Upper lobe of right lung (tissue), 1 donor: Measurements from ENCODE around the gene MTG2. TPM values are rescaled to one million over a fixed set of nuclear protein-coding genes. Genes with fewer than 3 reads are reported as not detected.

ENCODE experiments used
- ATAC-seq: fragments of 200-7000 bp; cut with Tn5 transposase; one replicate; pipeline ENCODE4 v1.9.1; 2020; ENCODE audit warnings: mild to moderate bottlenecking, moderate library complexity
- DNase-seq: peaks from one replicate; pipeline ENCODE4 v3.0.0-alpha.2; 2020
- H3K27ac ChIP-seq: fragments of 200-600 bp; one replicate; pipeline ENCODE4 v1.8.0; 2022
- H3K27me3 ChIP-seq: fragments of 200-600 bp; one replicate; pipeline ENCODE4 v1.8.0; 2022; ENCODE audit warnings: mild to moderate bottlenecking
- H3K36me3 ChIP-seq: fragments of 200-600 bp; one replicate; pipeline ENCODE4 v1.8.0; 2022
- H3K4me1 ChIP-seq: fragments of 200-600 bp; one replicate; pipeline ENCODE4 v1.8.0; 2022
- H3K4me3 ChIP-seq: fragments of 200-600 bp; one replicate; pipeline ENCODE4 v1.8.0; 2022; ENCODE audit warnings: mild to moderate bottlenecking
- H3K9me3 ChIP-seq: fragments of 200-600 bp; one replicate; pipeline ENCODE4 v1.8.0; 2022
- intact Hi-C: fragments of 100-400 bp; cut with DNase I; formaldehyde crosslinking; loops from one replicate; pipeline ENCODE4 v1.11.0; 2022
- total RNA-seq: library from RNA; stranded (reverse); fragmentation: NEBNext Ultra II Directional; extraction: Animal tissue kit (Norgen Biotek cat#: 25700); gene quantifications from one replicate; pipeline ENCODE4 v1.2.1, GENCODE V29; 2021
- TF ChIP-seq, protein P1 (sequence below): fragments of 200-600 bp; IDR thresholded peaks from one replicate; pipeline ENCODE4 v1.8.0; 2022; ENCODE audit warnings: antibody characterized with exemption
- donor health status: DM: no; HTN: yes; CAD: no; lungs with severe emphysema.

The MTG2 gene
- total RNA-seq, 1 donor from 2014 or later: 26.5 TPM

DNA sequence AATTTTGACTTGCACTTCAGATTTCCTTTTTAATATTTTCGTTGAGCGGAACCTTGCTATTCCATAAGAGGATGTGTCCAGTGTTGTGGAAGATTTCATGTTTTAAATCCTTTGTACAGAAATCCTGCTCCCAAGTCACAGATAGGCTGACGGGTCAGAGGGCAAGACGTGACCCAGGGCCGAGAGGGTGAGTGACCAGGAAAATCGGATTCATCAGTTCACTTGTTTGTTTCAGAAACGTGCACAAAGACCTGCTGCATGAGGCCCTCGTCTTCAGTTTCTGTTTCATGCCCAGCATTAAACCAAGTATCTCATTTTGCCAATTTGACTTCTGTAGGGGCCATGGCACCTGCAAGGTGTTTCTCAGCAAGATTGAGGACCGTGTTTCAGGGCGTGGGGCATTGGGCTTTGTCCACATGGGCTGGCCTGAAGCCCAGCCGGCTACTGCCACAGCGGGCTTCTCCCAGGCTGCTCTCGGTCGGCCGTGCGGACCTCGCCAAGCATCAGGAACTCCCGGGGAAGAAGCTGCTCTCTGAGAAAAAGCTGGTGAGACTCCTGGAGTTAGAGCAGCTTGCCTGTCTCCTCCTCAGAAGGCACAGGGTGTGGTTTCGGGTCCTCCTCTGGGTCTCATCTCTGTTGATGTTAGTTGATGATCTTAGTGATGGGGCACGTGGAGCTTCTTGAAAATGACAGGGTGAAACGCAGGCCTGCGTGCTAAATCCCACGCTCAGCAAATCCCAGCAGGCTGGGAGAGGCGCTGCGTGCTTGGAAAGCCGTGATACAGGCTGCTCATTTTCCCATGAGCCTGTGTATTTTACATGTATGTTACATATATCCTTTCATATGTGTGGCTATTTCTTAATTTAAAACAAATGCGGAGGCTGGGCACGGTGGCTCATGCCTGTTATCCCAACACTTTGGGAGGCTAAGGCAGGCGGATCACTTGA is 10.5 kb downstream of the MTG2 start:
- no peaks in the 10 kb centered on the region for H3K4me1 ChIP-seq
- no peak for DNase-seq
- peaks cover 55% of the 10 kb centered on the region for H3K36me3 ChIP-seq

DNA sequence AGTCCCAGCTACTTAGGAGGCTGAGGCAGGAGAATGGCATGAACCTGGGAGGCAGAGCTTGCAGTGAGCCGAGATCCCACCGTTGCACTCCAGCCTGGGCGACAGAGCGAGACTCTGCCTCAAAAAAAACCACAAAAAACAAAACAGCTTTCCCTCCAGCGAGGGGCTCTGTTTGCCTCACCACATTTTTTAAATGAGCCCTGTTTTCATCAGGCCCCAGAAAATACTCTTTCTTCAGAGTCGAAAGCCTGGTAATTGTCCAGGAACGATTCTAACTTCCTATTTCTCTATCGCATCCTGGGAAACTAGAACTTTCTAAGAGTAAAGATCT is 12.2 kb downstream of the MTG2 start:
- no peak overlapping the region for H3K4me3 ChIP-seq
- intact Hi-C loops: no loop called here
- H3K36me3 ChIP-seq: peaks cover 60% of the 10 kb centered on the region
- H3K27ac ChIP-seq: no peak overlapping the region
- no peaks in the 10 kb centered on the region for H3K27me3 ChIP-seq
- ATAC-seq (no peak), DNase-seq (no peak)
- H3K4me1 ChIP-seq: no peaks in the 10 kb centered on the region
- TF ChIP-seq, protein P1, sequence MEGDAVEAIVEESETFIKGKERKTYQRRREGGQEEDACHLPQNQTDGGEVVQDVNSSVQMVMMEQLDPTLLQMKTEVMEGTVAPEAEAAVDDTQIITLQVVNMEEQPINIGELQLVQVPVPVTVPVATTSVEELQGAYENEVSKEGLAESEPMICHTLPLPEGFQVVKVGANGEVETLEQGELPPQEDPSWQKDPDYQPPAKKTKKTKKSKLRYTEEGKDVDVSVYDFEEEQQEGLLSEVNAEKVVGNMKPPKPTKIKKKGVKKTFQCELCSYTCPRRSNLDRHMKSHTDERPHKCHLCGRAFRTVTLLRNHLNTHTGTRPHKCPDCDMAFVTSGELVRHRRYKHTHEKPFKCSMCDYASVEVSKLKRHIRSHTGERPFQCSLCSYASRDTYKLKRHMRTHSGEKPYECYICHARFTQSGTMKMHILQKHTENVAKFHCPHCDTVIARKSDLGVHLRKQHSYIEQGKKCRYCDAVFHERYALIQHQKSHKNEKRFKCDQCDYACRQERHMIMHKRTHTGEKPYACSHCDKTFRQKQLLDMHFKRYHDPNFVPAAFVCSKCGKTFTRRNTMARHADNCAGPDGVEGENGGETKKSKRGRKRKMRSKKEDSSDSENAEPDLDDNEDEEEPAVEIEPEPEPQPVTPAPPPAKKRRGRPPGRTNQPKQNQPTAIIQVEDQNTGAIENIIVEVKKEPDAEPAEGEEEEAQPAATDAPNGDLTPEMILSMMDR: no peak
- no peaks in the 10 kb centered on the region for H3K9me3 ChIP-seq

More for the DNA sequence above, 10.5 kb downstream of the MTG2 start:
- TF ChIP-seq, protein P1: no peak
- Histone ChIP-seq H3K27me3 (no peaks in the 10 kb centered on the region), H3K9me3 (no peaks in the 10 kb centered on the region), H3K27ac (no peak overlapping the region), H3K4me3 (no peak overlapping the region)
- no peak for ATAC-seq
- intact Hi-C loops: no loop called here

DNA sequence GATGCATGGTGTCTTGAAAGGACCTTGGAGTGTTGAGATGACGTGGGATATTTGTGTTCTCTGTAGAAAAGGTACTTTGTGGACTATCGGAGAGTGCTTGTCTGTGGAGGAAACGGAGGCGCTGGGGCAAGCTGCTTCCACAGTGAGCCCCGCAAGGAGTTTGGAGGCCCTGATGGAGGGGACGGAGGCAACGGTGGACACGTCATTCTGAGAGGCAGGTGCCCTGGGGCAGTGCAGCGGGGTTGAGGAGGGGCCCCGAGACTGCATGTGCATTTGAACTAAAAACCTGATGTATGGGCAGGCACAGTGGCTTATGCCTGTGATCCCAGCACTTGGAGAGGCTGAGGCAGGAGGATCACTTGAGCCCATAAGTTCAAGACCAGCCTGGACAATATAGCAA is 12.9 kb downstream of the MTG2 start:
- Histone ChIP-seq H3K4me3 (no peak overlapping the region), H3K4me1 (no peaks in the 10 kb centered on the region), H3K9me3 (no peaks in the 10 kb centered on the region), H3K27ac (no peak overlapping the region), H3K27me3 (no peaks in the 10 kb centered on the region), H3K36me3 (peaks cover 60% of the 10 kb centered on the region)
- DNase-seq: no peak
- intact Hi-C loops: no loop called here
- TF ChIP-seq, protein P1: no peak
- no peak for ATAC-seq

DNA sequence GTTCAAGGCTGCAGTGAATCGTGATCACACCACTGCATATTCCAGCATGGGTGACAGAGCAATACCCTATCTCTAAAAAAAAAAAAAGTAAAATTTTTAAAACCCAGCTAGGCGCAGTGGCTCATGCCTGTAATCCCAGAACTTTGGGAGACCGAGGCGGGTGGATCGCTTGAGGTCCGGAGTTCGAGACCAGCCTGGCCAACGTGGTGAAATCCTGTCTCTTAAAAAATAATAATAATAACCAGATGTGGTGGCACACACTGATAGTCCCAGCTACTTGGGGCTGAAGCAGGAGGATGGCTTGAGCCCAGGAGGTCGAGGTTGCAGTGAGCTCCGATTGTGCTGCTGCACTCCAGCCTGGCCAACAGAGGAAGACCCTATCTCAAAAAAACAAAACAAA is 13.5 kb downstream of the MTG2 start:
- intact Hi-C loops: no loop called here
- ATAC-seq (no peak), DNase-seq (no peak)
- Histone ChIP-seq H3K27ac (no peak overlapping the region), H3K36me3 (peaks cover 65% of the 10 kb centered on the region), H3K4me1 (no peaks in the 10 kb centered on the region), H3K4me3 (no peak overlapping the region), H3K9me3 (no peaks in the 10 kb centered on the region), H3K27me3 (no peaks in the 10 kb centered on the region)
- TF ChIP-seq, protein P1: no peak

DNA sequence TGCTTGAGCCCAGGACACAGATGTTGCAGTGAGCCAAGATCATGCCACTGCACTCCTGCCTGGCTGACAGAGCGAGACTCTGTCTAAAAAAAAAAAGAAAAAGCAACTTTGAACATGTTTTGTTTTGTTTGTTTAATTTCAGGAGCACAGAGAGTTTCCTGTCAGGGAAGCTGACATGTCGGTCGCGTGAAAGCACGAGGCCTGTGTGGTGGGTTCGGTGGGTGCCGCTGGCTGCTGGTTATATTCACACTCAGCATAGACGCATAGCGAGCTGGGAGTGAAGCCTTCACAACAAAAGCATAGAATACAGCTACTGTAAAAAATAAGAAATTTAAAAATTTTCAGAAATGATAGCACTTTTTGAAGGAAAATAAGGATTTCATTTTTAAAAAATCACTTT is 14.5 kb downstream of the MTG2 start:
- ATAC-seq (no peak), DNase-seq (no peak)
- H3K36me3 ChIP-seq: peaks cover 76% of the 10 kb centered on the region
- no peaks in the 10 kb centered on the region for H3K9me3 ChIP-seq
- intact Hi-C loops: no loop called here
- H3K4me3 ChIP-seq: no peak overlapping the region
- no peaks in the 10 kb centered on the region for H3K27me3 ChIP-seq
- TF ChIP-seq, protein P1: no peak
- H3K4me1 ChIP-seq: no peaks in the 10 kb centered on the region
- no peak overlapping the region for H3K27ac ChIP-seq
